HG03060 (cell line): ENCODE data around the gene TECPR2.

ENCODE experiments used
- ATAC-seq: cut with Tn5 transposase; IDR thresholded peaks from one replicate; pipeline ENCODE4 v1.9.1; 2021; ENCODE audit warnings: low read depth, moderate number of reproducible peaks; ENCODE audit not compliant: unreplicated experiment

TECPR2 gene

DNA sequence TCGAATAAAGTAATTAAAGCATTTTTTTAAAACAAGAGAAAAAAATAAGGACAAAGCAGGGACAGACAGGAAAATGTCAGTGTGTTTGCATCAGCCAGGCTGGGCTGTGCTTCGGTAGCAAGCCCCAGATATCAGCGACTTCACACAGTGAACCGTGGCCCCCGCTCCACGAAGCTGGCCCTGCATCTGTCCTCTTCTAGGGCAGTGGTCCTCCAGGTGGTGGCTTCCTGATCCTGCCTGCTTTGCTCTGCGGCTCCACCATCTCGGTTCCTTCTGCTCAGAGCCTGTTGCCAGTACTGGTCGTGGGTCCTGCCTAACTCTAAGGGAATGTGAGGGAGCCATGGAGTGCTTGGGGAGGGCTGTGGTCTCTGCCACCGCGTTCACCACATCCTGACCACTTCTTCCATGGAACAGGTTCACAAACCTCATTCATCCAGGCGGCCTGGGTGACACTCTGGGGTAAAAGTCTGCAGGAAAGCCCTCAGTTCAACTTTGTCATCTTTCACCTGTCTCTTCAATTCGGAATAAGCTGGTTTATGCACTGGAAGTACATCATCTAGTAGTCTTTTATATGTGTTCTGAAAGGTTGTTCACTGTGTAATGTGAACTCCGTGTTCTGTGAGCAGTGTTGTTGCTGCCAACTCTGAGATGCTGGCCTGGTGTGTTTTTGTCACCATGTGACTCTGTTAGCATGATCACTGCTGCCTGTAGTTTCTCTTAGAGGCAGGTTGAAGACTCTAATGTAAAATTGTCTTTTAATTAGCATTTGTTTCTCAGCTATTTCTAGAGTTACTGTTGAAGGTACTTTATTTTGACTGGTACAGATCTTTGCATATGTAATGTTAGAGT is 99.0 kb downstream of the TECPR2 start:
- no peak for ATAC-seq

GRCh38 chr14:102462391-102462790 is 99.7 kb downstream of the TECPR2 start:
- no peak for ATAC-seq

- no peak for ATAC-seq
Measured at GRCh38 chr14:102464006-102464405, 101.3 kb downstream of the TECPR2 start.

DNA sequence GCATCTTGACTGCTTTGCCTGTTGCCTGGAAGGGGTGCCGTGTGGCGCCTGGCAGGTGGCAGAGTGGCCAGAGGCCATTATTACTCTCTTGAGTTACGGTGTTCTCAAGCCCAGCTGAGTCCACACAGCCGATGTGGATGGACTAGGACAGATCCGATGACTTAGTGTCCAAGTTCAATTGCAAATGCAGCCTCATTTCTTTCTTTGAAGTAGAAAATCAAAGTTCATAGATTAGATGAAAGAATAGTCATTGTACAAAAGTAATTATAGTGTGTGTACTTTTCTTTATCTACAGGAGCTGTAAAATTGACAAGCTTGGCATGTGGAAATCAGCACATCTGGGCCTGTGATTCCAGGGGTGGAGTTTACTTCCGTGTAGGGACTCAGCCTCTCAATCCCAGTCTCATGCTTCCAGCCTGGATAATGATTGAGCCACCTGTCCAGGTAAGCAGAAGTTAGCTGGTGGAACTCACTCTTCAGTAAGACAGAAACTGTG is 102.2 kb downstream of the TECPR2 start:
- ATAC-seq = no peak

DNA sequence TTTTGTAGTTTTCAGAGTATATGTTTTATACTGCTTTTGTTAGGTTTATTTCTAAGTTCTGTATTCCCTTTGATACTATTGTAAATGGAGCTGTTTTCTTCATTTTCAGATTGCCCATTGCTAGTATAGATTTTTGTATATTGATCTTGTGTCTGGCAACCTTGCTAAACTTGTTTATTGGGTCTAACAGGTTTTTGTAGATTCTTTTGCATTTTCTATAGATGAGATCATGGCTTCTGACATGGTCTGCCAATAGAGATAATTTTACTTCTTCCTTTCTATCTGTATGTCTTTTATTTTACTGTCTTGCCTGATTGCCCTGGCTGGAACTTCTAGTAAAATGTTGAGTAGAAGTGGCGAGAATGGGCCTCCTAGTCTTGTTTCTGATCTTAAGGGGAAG is 106.5 kb downstream of the TECPR2 start:
- ATAC-seq = no peak

DNA sequence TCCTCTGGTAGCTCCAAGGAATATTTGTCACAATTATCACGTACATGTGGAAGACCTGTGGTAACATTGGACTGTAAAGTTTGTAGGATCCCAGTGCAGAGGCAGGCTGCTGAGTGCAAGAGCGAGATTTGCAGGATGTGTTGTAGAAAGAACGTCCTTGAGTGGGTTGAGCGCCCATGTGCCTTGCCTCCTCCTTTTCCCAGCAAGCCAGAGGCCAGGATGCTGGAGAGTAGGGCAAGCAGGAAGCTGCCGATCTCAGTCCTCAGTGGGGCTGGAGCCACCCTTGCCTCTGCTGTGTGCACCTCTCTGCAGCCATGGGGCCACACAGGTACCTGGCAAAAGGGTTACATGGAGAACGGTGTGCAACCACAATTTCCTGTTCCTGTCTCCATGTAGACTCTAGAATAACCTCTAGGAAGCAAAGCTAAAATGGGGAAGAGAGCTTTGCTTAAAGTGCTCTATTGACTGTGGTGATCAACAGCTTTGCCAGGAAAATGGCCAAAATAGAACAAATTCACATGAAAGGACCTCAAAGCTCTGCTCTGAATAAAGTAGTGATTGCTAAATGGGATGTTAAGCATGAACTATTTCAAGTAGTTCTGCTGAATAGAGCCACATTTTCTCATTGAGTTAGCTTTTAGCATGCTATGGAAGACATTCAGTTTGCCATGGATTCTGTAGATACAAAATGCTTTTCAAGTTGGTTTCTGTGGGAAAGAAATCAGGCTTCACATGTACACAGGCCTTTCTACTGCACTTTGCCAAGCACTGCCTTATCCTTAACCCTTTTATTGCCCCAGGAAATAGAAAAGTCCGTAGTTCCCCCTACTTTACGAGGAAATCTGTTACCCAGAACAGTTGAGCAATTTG is 109.4 kb downstream of the TECPR2 start:
- ATAC-seq = no peak

GRCh38 chr14:102472791-102473150 is 110.0 kb downstream of the TECPR2 start:
- ATAC-seq = no peak

GRCh38 chr14:102473559-102473958 is 110.8 kb downstream of the TECPR2 start:
- no peak for ATAC-seq

GRCh38 chr14:102474934-102475333 is 112.2 kb downstream of the TECPR2 start:
- no peak for ATAC-seq

DNA sequence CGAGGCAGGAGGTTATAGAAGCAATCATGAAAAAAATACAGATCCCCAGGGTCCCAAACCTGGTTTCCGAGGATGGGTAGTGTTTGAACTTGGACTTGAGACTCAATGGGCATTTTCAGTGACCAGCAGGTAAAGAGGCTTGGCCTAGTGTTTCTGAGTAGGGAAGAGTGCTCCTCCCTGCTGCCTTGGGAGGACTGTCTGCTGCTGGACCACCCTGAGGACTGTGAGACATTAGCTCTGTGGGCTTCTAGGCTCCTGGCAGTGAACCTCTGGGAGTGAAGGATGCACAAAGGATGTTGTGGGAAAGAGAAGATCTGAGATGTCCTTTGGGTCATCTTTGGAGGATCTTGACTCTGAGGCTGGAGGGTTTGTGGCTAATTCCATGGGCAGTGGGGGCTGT is 116.4 kb downstream of the TECPR2 start:
- no peak for ATAC-seq

DNA sequence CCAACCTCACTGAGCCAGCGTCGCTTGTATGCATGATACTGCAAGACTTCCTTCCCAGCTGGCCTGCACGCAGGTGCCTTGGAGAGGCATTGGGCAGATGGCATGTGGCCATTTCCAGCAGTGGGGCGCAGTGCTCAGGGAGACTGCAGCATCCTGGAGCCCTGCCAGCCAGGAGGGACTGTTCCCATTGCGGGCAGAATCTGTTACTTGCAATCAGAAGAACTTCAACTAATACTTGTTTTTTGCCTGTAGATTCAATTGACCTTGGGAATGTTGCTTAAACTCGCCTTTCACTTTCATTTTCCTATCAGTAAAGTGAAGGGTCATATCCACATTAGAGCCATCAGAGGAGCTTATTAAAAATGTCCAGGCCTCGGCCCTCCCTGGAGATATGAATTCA is 117.0 kb downstream of the TECPR2 start:
- no peak for ATAC-seq

GRCh38 chr14:102481371-102481770 is 118.6 kb downstream of the TECPR2 start:
- no peak for ATAC-seq

GRCh38 chr14:102481791-102482238 is 119.1 kb downstream of the TECPR2 start:
- ATAC-seq = no peak

GRCh38 chr14:102484316-102484715 is 121.6 kb downstream of the TECPR2 start:
- ATAC-seq = no peak

DNA sequence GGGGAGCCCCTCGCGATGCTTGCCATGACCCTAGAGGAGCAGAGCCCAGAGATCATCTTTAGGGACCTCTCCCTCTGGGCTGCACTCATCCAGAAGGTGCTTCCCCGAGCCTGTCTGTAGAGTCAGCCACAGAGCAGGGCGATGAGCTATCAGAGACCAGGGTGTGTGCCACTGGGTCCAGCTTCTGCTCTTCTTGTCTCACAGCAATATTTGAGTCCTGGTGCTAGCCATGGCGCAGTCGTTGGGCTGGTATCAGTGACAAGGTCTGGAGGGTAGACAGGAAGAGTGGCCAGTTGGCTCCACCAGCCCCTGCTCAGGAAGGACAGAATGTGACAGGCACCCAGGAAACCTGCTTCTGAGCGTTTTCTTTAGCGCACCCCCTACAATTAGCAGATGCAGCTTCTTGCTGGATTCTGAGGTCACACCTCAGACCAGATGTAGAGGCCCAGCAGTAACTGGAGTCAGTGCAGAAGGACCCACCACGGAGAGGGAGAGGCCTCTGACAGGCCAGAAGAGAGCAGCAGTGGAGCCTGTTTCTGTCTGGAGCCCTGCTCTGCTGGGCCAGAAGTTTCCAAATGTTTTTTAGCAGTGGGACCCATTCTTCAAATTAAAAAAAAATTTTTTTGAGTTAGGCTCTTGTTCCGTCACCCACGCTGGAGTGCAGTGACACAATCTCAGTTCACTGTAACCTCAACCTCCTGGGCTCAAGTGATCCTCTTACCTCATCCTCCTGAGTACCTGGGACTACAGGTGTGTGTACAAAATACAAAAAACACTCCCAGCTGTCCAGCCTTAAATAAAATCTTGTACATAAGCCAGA is 123.2 kb downstream of the TECPR2 start:
- no peak for ATAC-seq

DNA sequence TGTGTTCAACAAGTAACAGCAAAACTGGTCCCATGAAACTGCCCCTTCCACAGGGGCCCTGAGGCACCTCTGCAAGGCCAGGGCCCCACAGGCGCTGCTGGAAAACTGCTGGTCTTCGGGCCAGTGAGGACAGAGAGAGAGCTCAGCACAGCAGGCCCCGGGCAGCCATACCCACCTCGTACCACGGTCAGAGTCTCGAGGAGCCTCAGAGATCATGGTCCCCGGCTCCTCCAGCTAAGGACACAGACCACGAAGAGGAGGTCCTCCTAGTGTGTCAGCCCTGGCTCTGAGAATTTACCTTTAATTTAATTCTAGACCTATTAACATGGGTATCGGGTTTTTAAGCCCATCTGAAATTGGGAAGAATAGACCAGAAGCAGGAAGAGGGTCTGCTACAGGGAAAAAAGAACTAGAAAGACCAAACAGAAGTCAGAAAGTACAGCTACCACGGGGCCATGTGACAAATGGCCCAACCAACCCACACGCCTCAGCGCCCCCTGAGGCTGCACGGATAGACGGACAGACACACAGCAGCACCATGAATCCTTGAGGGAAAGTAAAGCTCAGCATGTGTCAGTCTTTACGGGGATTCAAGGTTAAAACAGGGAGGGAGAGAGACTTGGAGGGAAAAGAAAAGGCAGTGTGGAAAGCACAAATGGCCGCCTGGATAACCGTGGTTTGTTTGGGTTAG is 123.9 kb downstream of the TECPR2 start:
- no peak for ATAC-seq

DNA sequence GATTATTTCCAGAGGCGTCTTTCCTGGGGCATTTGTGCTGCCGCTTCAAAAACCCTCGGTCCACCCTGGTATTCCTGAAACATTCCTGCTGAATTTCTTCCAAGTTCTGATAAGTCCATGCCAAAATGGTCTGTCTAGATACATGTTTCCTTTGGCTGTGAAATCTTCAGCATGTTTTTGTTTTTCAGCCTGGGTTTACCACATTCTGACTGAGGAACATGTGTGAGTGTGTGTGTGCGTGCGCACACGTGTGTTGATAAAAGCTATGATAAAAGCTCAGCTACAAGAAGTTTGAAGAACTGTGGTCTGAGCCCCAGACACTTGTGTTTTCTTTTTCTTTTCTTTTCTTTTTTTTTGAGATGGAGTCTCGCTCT is 124.5 kb downstream of the TECPR2 start:
- ATAC-seq = no peak

DNA sequence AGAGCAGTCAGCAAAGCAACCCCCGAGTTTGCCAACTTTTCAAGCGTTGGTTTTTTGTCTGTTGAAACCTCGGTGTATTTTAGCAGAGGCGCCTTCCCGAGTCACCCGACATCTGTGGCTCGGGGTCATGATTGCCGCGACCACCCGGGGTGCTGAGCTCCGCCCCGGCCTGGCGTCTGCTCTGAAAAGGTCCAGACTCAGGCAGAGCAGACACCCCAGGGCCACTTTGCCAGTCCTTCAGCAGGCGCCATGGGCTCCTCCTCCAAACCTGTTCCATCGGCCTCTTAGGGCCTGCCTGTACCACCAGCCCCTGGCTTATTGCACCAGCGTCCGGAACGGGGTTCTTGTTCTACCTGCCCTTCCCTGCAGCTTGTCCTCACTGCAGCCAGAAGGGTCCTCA is 127.7 kb downstream of the TECPR2 start:
- ATAC-seq = no peak

DNA sequence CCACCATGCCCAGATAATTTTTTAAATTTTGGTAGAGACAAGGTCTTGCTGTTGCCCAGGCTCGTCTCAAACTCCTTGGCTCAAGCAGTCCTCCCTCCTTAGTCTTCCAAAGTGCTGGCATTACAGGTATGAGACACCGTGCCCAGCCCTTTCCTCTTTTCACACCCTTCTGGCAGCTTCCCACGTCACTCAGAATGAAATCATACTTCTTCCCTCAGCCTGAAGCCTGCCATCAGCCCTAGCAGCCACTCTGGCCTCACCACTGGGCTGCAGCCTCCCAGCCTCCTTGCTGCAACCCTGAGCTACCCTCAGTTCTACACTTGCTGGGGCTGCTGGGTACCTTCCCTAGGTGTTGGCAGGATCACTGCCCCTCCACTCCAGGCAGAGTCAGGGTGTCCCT is 128.6 kb downstream of the TECPR2 start:
- no peak for ATAC-seq
